ENCODE measurements around the gene CSMD2. TPM values are rescaled to one million over a fixed set of nuclear protein-coding genes. Genes with fewer than 3 reads are reported as not detected.

Gene CSMD2
- total RNA-seq, 1 experiment from 2014 or later, result 1.5 TPM

DNA sequence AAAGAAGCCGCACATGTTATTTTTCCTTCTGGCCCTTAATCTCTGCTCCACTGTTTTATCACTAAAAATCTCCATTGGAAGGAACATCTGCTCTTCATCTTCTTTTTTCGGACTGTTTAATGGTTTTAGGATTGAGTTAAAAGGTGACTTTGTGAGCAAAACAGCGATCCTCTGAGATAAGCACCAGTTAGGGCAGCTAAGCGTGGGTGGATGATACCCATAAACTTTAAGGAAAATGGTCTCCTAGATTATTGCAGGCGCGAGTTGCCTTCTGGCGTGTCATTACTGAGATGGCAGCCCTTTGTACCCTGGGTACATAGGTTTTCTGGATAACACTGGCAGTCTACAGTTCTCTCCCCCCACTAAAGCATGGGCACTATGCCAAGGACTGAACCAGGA lies 345.1 kb downstream of the CSMD2 start:
- no peak for DNase-seq (ENCODE audit: low spot score)

DNA sequence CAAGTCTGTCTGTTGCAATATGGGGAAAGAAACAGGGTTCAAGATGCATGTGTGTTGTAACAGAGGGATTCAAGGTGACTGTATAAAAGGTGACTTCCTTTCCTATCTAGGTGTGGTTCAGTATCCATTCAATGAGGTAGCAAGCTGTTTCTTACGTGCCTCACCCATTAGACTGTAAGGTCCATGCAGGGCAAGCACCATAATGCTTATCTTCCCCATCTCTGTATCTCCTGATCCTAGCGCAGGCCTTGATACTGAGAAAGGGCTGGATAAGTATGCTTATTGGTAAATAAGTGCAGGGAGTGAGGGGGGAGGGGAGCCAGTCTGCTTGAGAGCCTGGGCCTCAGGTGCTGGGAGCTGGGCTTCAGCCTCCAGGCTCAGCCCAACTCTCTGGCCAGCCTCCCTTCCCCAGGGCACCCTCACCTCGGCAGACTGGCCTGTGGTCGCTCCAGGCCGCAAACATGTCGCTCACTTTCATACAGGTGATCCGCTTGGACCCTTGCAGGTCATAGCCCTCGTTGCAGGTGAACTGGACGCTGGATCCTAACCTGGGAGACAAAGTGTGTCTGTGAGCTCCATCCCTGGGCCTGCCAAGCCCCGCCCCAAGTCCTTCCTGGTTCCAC lies 345.6 kb downstream of the CSMD2 start:
- no peak for DNase-seq (ENCODE audit: low spot score)

DNA sequence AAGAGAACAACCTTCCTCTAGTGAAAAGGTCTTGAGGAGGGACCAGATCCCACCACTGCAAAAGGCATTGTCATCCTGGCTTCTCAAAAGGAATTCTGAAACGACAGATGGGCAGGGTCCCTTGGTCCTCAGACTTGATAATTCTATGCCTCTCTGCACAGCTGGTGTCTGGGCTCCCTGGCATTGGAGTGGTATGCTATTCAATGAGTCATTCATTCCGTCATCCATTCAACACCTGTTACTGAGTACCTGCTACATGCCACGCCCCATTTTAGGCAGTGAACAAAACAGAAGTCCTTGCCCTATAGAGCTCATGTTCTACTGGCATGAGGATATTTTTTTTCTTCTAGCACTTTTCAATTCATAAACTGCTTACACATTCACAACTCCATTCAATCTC lies 347.0 kb downstream of the CSMD2 start:
- DNase-seq (ENCODE audit: low spot score), result no peak

DNA sequence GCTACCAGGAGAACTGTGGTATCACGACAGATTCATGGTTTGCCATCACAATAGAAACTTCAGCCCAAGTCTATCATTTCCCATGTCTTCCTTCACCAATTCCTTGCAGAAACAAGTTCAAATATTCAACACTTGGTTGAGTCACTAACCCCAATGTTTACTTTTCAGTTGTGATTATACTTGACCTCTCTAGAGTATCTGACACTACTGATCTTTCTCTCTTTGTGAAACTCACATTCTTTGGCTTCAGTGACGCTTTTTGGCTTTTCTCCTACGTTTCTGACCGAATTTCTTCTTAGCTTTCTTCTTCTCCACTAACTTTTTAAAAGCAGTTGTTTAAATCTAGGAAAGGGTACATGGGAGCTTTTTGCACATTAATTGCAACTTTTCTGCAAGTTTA lies 350.0 kb downstream of the CSMD2 start:
- DNase-seq (ENCODE audit: low spot score), result peak; percentile 69

DNA sequence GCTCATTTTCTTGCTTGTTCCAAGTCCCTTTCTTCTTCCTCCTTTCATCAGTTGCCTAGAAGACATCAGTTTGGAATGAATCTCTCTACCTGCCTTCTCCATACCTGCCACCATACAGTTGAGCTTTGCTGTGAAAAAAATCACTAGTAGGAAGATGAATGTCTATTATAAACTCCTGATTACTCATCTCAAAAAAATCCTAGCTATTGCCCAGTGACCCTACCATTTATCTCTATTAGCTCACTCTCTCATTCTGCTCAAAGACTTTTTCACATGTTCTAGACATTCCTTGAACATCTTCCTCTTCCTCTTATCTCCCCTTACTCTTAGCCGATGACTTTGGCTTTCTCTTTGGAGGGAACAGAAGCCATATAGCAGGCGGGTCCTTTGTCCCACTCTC lies 350.9 kb downstream of the CSMD2 start:
- DNase-seq (ENCODE audit: low spot score), result peak; percentile 68

DNA sequence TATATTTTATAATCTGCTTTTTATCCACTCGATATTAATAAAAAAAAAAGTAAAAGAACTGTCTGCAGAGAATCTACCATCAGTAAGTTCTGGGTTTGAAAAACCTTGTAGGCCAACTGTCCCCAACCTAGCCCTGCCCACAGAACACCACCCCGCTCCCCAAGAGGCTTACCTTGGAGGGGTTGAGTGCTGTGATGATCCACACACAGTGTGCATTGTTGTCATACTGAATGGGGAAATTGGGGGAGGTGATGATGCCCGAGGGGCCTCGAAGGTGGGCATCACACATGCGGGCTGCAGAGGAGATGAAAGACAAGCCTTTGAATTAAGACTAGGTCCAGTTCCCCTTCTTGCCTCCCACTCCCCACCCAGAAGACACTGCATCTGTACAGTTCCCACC lies 354.5 kb downstream of the CSMD2 start:
- no peak for DNase-seq (ENCODE audit: low spot score)

DNA sequence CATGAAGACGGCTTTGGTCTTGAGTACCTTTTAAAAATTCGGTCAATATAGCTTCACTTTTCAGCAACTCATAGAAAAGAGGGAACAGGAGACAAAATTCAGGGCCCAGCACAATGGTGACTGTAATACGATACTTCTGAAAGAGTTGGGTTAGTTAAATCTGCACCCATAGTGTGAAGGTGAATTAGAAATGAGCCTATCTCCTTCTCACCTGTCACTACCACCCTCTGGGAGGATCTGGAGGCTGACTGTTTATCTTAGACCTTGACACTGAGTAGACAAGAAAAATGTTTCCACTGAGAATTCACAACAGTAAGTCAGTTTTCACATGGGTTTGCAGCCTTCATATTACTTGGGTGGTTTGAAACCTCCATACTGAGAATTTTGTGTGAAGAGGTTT lies 359.0 kb downstream of the CSMD2 start:
- no peak for DNase-seq (ENCODE audit: low spot score)

DNA sequence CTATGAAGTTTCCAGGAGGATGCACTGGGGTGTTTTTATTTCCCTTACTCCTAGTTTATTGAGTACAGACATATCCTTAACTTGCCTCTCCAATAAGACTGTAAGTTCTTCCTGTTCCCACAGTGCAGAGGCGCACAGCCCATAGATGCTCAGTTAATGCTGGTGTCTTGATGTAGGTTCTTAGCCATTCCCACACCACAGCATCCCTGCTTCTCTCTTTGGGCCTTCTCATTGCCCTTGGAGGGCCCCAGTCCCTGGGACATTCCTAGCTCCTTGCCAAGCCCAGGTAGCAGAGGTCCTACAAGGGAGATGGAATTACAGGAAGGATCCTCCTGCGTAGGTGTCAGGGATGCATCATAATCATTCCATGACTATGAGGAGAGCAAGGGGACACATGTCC lies 362.8 kb downstream of the CSMD2 start:
- no peak for DNase-seq (ENCODE audit: low spot score)

DNA sequence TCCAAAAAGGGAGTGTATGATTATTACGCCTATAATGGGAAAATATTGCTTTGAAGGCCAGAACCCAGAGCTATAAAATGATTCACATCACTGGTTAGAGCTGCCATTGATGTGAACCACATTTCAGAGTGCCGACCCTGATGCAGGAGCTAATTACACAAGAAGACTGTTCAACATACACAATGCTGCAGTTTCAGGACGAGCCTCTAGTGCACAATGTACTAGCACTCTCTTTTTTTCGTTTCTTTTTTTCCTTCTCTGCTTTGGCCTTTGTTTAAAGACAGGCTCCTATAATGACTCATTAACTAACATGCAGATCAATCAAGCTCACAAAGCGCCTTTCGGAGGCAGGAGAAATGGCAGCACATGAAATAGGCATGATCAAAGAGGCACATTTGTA lies 367.2 kb downstream of the CSMD2 start:
- no peak for DNase-seq (ENCODE audit: low spot score)

DNA sequence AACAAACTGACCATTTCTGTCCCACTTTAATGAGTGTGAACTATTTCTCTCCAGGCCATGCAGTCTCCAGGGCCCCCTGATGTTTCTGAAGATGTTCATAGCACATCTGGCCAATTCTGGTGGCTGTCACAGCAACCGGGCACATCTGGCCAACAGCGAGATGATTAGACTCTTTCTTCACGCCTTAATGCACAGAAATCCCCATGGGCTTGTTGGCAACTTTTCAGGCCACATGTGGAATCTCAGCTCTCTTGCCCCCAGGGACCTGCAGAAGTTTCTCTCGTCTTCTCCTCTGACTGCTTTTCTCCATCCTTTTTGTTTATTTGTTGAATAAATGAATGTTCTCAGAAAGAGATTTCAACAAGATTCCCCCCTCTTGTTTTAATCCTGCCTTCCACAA lies 372.4 kb downstream of the CSMD2 start:
- DNase-seq (ENCODE audit: low spot score), result no peak

DNA sequence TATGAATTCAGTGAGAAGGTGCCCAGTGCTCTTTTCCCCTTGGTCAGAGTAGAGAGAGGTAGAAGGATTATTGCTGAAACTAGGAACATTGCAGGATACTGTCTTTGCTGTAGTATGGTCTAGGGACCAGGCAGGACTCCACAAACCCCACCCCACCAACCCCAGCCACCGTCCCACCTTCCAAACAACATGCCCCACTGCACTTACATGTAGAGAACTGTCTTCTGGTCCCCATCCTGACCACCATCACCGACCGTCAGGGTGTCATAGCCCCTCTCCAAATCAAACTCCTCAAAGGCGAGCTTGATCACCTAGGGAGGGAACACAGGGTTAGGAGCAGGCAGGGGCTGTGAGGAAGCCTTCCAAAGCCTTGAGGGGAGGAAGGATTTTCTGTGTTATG lies 372.8 kb downstream of the CSMD2 start:
- no peak for DNase-seq (ENCODE audit: low spot score)

DNA sequence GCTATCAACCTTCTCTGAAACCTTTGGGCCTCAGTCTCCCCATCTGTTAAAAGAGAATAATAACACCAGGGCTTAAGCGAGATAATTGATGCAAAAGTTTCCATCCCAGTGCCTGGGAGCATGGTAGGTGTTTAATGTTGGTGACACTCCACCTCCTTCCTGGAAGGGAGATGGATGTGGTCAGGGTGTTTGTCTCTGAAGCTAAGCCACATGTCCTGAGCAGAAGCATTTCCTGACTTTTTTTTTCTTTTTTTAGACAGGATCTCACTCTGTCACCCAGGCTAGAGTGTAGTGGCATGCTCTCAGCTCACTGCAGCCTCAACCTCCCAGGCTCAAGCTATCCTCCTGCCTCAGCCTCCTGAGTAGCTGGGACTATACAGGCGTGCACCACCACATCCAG lies 373.8 kb downstream of the CSMD2 start:
- DNase-seq (ENCODE audit: low spot score), result no peak

DNA sequence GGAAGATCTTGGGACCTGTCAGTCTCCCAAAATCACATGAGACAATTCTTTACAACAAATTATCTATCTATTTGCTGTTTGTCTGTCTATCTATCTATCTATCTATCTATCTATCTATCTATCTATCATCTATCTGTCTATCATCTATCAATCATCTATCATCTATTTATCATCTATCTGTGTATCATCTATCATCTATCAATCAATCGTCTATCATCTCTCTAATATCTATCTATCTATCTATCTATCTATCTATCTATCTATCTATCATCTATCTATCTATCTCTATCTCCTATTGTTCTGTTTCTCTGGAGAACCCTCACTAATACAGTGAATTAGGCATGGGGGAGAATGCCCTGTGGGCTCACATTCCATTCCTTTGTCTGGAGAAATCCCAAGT lies 374.5 kb downstream of the CSMD2 start:
- DNase-seq (ENCODE audit: low spot score), result peak; percentile 2

DNA sequence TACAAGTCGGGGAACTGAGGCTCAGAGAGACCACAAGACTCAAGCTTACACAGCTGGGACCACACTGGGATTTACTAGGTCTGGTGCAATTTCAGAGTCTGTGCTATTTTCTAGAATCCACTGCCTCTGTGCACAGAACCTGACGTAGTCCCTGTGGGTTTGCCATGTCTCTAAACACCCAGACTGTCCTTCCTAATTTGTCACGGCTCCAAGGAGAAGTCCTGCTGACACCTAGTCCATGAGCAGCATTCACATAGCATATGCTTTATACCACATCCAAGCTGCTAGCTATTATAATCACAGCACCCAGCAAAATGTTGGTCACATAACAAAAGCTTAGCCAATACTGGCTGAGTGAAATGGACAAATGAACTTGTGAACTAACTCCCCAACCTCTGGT lies 380.2 kb downstream of the CSMD2 start:
- no peak for DNase-seq (ENCODE audit: low spot score)

DNA sequence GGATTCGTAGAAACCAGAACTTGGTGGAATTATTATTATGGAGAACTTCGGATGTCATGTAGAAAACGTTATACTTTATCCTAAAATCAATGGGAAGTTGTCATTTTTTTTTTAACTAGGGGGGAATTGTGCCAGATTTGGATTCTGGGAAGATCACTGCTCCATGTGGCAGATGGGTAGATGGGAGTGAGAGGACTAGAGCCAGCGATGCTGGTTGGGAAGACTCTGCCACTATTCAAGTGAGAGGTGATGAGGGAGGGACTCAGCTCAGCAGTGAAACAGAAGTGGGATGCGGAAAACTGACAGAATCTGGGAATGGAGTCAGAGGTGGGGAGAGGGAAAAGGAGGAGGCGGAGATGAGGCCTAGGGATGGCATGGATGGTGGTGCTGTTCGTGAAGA lies 382.3 kb downstream of the CSMD2 start:
- no peak for DNase-seq (ENCODE audit: low spot score)

DNA sequence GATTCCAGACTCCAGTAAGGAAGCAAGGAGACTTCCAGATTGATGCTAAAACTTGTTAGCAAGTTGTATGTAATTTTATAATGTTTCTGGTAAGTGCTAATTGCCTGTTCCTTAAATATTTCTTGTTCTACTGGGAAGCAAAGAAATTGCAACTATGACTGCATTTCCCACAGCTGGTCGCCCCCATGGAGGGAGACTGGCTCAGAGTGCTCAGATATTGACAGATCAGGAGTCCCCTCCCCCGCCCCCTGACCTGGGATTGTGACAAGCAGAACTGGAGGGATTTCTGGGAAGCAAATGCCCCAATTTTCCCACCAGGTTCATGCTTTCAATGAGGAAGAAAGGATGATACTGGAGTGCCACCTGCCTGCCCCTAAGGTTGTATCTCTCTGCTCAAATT lies 383.4 kb downstream of the CSMD2 start:
- DNase-seq (ENCODE audit: low spot score), result no peak

DNA sequence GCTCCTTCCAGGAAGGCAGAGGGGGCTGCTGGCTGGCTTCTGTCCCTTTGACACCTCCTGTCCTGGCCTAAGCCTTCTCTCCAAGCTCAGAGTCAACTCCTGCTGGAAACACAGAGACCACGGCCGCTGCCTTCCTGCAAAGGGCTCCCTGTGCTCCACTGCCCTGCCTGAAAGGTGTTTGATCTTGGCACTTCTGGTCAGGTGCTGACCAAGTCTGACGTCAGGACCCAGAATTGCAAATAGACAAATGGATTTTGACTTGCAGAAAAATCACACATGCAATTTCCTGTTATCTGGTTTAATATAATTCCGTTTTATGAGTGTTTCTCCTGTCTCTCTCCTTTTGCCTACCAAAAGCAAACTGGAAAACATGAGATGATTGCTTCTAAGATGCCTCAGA lies 387.7 kb downstream of the CSMD2 start:
- no peak for DNase-seq (ENCODE audit: low spot score)

DNA sequence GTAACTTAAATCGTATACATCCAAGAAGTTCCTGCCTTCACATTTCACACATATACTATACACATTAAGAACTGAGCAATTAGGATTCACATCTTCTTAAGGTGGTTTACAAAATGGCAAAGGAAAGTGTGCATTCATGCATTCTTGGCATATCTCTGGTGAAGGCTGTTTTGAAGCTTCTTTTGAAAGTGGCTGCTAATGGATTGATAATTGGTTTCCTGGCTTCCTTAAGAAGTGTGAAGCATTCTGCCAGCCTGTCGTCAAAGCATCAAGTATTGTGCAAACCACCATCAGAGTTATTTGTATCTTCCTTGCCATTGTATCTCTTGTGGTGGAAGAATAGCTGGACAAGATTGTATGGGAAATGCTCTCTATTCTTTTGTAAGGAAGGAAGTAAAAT lies 396.2 kb downstream of the CSMD2 start:
- no peak for DNase-seq (ENCODE audit: low spot score)

DNA sequence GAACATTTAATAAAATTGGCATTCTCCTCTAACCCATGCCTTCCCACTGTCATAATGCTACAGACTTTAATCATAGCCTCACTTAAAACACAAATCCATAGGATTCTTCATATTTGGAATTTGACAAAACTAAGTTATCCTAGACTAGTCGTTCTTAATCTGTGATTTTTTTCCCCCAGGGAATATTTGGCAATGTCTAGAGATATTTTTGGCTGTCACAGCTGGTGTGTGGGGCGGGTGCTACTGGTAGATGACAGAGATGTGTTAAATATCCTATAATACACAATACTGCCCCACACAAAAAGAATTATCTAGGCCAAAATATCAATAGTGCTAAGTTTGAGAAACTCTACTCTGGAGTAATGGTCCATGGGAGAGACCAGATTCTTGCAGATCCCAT lies 396.9 kb downstream of the CSMD2 start:
- no peak for DNase-seq (ENCODE audit: low spot score)

DNA sequence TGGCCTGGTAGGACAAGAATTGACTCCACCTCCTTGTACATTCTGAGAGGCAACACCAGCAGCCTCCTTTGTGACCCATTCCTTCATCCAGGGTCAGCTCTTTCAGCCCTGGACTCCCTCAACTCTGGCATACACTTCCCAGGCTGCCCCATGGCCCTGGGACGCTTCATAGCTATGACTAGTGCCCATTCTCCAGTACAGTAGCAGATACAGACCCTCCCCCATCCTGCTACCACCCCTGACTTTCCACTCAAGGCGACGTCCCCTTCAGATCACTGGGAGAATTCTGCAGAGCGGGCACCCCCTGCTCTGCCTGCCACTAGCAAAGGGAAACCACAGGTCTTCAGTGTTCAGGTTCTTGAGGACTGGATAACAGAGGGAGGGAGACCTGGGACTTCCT lies 400.9 kb downstream of the CSMD2 start:
- DNase-seq (ENCODE audit: low spot score), result no peak

DNA sequence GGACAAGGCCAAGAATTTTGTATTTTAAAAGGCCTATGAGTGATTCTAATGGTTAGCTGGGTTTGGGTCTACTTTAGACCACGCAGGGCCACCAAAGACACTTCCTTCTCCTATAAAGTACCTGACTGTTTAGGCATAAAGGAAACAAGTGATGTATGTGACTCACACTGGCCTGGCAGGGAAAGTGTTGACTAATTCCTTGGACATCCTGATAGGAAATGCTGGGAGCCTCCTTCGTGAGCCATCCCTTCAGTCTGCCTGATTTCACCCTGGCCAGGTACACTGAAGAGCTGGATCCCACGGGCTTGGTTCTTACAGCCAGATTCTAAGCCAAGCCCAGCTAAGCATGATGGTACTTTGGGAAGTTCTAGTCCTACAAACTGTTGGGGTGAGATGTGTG lies 401.6 kb downstream of the CSMD2 start:
- no peak for DNase-seq (ENCODE audit: low spot score)

DNA sequence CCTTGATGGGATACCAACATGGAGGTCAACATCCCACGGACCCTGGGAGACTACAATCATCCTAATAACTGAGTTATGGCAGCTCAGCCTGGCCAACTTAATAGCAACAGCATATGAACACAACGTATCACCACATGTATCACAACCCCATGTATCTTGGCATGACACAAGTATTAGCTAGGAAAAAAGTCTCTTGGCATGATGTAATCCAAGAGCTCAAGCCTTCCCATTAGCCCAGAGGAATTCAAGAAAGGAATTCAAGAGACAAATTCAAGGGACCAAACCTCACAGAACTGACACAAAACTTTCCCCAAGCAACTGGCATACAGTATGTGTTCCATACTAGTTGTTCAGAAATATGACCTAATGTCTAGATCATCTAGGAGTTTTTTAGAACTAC lies 402.1 kb downstream of the CSMD2 start:
- no peak for DNase-seq (ENCODE audit: low spot score)

DNA sequence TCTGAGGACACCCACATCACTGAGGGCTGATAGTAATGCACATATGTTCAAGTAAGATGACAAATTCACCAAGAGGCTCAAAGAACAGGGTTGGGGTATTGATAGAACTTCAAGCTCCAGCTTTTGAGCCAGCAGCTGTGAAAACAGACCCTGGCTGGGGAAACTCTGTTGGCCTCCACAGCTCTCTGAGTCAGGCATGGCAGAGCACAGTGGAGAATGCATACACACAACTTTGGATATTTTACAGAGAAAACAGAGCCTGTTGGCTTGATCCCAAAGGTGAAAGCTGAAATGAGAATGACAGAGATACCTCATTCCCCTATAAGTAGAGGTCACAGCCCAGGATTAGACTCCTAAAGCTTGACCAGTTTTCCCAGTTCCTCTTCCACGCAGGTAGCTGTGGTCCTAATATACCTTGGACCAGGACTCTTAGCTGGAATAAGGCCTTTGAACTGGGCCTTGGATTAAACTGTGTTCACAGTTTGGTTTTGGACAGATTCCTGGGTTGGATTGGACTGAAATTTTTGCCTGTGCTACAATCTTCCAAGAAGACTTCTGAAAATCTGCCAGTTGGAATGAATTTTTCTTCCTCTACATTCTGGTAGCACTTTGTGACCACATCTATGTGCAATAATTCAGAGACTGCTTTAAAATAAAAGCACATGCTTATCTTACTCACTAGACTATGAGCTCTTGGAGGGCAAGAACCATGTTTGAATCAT lies 402.8 kb downstream of the CSMD2 start:
- DNase-seq (ENCODE audit: low spot score), result no peak

DNA sequence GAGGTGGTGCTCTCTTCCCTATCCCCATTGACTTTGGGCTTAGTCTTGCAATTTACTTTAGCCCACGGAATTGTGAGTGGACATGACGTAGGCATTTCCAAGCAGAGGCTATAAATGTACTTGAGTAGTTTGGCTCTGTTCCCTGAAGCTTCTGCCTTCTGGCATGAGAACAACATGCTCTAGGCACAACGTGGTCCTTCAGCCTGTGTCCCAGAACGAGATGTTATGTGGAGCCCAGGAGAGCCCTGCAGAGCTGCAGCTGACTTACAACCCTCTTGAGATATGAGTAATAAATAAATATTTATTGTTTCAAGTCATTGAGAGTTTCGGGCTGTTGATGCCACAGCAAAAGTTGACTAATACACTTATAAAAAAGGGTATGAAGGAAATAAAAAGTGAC lies 406.3 kb downstream of the CSMD2 start:
- DNase-seq (ENCODE audit: low spot score), result no peak
